Endothelial cell of umbilical vein (primary cell): ENCODE measurements around the gene TMC3.

Experiments
- EZH2 ChIP-seq: IDR thresholded peaks from 2 replicates; pipeline ENCODE4 v1.6.1; 2012; ENCODE audit warnings: borderline replicate concordance, low read depth, mild to moderate bottlenecking, moderate library complexity, low read length, inconsistent platforms; ENCODE audit not compliant: severe bottlenecking
- FOS ChIP-seq: IDR thresholded peaks from 2 replicates; pipeline ENCODE4 v1.6.1; 2011; ENCODE audit warnings: mild to moderate bottlenecking, low read length, moderate library complexity, borderline replicate concordance; ENCODE audit not compliant: insufficient read depth
- JUN ChIP-seq: IDR thresholded peaks from 2 replicates; pipeline ENCODE4 v1.6.1; 2011; ENCODE audit warnings: borderline replicate concordance, low read depth; ENCODE audit not compliant: insufficient read length, insufficient read depth
- POLR2A ChIP-seq: IDR thresholded peaks from 2 replicates; pipeline ENCODE4 v1.6.1; 2012; ENCODE audit warnings: low read depth, mild to moderate bottlenecking, control low read depth, low read length
- TF ChIP-seq, protein P1 (sequence below), 2 donors: IDR thresholded peaks; 1 replicate in 1 of 2; 2 replicates in 1 of 2; pipeline ENCODE4 v1.5.1; 2011; ENCODE audit warnings: low read length in 2 of 2, mild to moderate bottlenecking in 2 of 2, moderate library complexity in 2 of 2, control low read depth in 1 of 2, inconsistent platforms in 1 of 2, low read depth in 1 of 2; ENCODE audit not compliant: insufficient read depth in 1 of 2; ENCODE audit errors: extremely low read depth in 1 of 2

DNA sequence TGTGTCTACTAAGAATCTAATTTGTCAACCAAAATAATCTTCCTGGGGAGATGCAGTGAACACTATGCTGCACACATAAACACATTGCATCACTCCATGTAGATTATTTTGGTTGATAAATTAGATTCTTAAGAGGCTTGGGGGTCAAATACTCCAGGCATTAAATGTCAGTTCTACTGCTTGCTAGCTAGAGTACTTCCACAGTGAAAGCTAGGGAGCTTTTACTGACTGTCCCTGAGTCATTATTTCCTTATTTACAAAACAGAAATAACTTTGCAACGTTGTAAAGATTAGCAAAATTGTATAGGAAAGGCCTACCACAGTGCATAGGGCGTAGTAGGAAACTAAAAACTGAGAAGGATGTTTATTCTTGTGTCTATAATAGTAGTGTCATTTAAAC lies 12.9 kb upstream of the TMC3 start:
- no peak for TF ChIP-seq EZH2
- TF ChIP-seq, protein P1, sequence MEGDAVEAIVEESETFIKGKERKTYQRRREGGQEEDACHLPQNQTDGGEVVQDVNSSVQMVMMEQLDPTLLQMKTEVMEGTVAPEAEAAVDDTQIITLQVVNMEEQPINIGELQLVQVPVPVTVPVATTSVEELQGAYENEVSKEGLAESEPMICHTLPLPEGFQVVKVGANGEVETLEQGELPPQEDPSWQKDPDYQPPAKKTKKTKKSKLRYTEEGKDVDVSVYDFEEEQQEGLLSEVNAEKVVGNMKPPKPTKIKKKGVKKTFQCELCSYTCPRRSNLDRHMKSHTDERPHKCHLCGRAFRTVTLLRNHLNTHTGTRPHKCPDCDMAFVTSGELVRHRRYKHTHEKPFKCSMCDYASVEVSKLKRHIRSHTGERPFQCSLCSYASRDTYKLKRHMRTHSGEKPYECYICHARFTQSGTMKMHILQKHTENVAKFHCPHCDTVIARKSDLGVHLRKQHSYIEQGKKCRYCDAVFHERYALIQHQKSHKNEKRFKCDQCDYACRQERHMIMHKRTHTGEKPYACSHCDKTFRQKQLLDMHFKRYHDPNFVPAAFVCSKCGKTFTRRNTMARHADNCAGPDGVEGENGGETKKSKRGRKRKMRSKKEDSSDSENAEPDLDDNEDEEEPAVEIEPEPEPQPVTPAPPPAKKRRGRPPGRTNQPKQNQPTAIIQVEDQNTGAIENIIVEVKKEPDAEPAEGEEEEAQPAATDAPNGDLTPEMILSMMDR (IDR thresholded peaks at IDR 0.05; ENCODE audit: extremely low read depth in 1 of 2, insufficient read depth in 1 of 2, low read depth in 1 of 2, low read length in 2 of 2), result no peak
- no peak for TF ChIP-seq POLR2A
- TF ChIP-seq FOS, result no peak
- TF ChIP-seq JUN, result no peak
